ENCODE results near the gene ST6GALNAC6.
"Not testable (repeated sequence)": the region's sequence is repeated elsewhere in the genome, so short reads cannot be mapped to it uniquely, and the experiment has no call there.

ST6GALNAC6 gene

GRCh38 chr9:127874301-127875221, 24.8 kb downstream of the ST6GALNAC6 start:
- no peak overlapping the region for H3K4me3 ChIP-seq (ENCODE audit: insufficient read depth, low read depth, low read length, poor library complexity, severe bottlenecking)

GRCh38 chr9:127873886-127874285, 25.5 kb downstream of the ST6GALNAC6 start:
- H3K27me3 ChIP-seq (replicated peaks; ENCODE audit: control insufficient read depth, insufficient read depth, low read length, poor library complexity, severe bottlenecking), result no peaks in the 10 kb centered on the region
- H3K27ac ChIP-seq (ENCODE audit: insufficient read depth, low read length, poor library complexity, severe bottlenecking), result no peak overlapping the region
- no peak overlapping the region for H3K4me3 ChIP-seq (ENCODE audit: insufficient read depth, low read depth, low read length, poor library complexity, severe bottlenecking)
- H3K4me1 ChIP-seq (ENCODE audit: control insufficient read depth, insufficient read depth, low read length, poor library complexity, severe bottlenecking), result peaks cover 9% of the 10 kb centered on the region
- DNase-seq, result no peak
- no peaks in the 10 kb centered on the region for H3K36me3 ChIP-seq (ENCODE audit: control insufficient read depth, insufficient read depth, low read length)
- H3K9me3 ChIP-seq (ENCODE audit: control insufficient read depth, low read length), result no peaks in the 10 kb centered on the region

More at GRCh38 chr9:127874301-127875221, 24.8 kb downstream of the ST6GALNAC6 start:
- no peaks in the 10 kb centered on the region for H3K9me3 ChIP-seq (ENCODE audit: control insufficient read depth, low read length)
- DNase-seq, result no peak
- H3K27me3 ChIP-seq (replicated peaks; ENCODE audit: control insufficient read depth, insufficient read depth, low read length, poor library complexity, severe bottlenecking), result no peaks in the 10 kb centered on the region
- no peaks in the 10 kb centered on the region for H3K36me3 ChIP-seq (ENCODE audit: control insufficient read depth, insufficient read depth, low read length)
- H3K27ac ChIP-seq (ENCODE audit: insufficient read depth, low read length, poor library complexity, severe bottlenecking), result no peak overlapping the region
- peaks cover 8% of the 10 kb centered on the region for H3K4me1 ChIP-seq (ENCODE audit: control insufficient read depth, insufficient read depth, low read length, poor library complexity, severe bottlenecking)

DNA sequence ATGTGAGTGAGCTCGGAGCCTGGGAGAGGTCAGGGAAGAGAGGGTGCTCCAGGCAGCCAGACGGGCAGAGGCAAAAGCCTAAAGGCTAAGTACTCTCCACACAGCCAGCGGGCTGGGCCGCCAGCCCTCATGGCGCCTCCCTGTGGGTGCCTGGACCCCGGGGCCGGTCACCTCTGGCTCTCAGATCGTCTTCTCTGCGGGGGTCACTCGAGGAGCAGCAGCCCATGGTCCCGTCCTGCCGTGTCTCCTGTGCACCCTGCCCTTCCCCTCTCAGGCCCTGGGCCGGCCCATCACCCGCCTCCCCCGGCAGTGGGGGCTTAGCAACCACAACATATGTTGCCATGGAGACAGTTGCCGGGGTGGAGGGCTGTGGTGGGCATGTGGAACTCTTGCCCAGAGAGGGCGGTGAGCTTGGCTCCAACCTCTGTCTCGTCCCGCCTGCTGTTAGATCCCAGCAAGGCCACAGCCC, 26.1 kb downstream of the ST6GALNAC6 start:
- Histone ChIP-seq H3K36me3 (ENCODE audit: control insufficient read depth, insufficient read depth, low read length) (no peaks in the 10 kb centered on the region), H3K27me3 (replicated peaks; ENCODE audit: control insufficient read depth, insufficient read depth, low read length, poor library complexity, severe bottlenecking) (no peaks in the 10 kb centered on the region), H3K4me3 (ENCODE audit: insufficient read depth, low read depth, low read length, poor library complexity, severe bottlenecking) (no peak overlapping the region), H3K9me3 (ENCODE audit: control insufficient read depth, low read length) (no peaks in the 10 kb centered on the region), H3K27ac (ENCODE audit: insufficient read depth, low read length, poor library complexity, severe bottlenecking) (no peak overlapping the region), H3K4me1 (ENCODE audit: control insufficient read depth, insufficient read depth, low read length, poor library complexity, severe bottlenecking) (peaks cover 9% of the 10 kb centered on the region)
- no peak for DNase-seq

GRCh38 chr9:127872369-127873222, 26.8 kb downstream of the ST6GALNAC6 start:
- no peak for DNase-seq
- no peaks in the 10 kb centered on the region for H3K36me3 ChIP-seq (ENCODE audit: control insufficient read depth, insufficient read depth, low read length)
- no peak overlapping the region for H3K27ac ChIP-seq (ENCODE audit: insufficient read depth, low read length, poor library complexity, severe bottlenecking)
- no peak overlapping the region for H3K4me3 ChIP-seq (ENCODE audit: insufficient read depth, low read depth, low read length, poor library complexity, severe bottlenecking)
- no peaks in the 10 kb centered on the region for H3K27me3 ChIP-seq (replicated peaks; ENCODE audit: control insufficient read depth, insufficient read depth, low read length, poor library complexity, severe bottlenecking)
- H3K4me1 ChIP-seq (ENCODE audit: control insufficient read depth, insufficient read depth, low read length, poor library complexity, severe bottlenecking), result peaks cover 4% of the 10 kb centered on the region
- no peaks in the 10 kb centered on the region for H3K9me3 ChIP-seq (ENCODE audit: control insufficient read depth, low read length)

DNA sequence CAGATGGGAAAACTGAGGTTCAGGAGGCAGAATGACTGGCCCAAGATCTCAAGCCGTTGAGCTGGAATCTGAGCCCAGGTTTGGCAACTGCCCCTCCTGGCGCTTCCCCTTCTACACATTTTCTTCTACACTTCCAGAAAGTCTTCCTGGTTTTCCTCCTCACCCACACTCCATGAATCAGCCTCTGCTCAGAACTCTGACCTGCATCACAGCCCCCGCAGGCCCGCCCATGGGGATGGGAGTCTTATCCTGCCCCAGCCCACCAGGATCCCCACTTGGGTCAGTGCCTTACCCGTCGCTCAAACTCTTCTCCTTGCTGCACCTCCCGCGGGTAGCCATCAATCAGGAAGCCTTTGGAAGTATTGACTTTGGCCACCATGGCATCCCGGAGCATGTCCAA, 27.9 kb downstream of the ST6GALNAC6 start:
- no peak for DNase-seq

GRCh38 chr9:127870887-127871286, 28.5 kb downstream of the ST6GALNAC6 start:
- Histone ChIP-seq H3K4me3 (ENCODE audit: insufficient read depth, low read depth, low read length, poor library complexity, severe bottlenecking) (no peak overlapping the region), H3K4me1 (ENCODE audit: control insufficient read depth, insufficient read depth, low read length, poor library complexity, severe bottlenecking) (peaks cover 3% of the 10 kb centered on the region), H3K9me3 (ENCODE audit: control insufficient read depth, low read length) (no peaks in the 10 kb centered on the region), H3K27ac (ENCODE audit: insufficient read depth, low read length, poor library complexity, severe bottlenecking) (no peak overlapping the region), H3K27me3 (replicated peaks; ENCODE audit: control insufficient read depth, insufficient read depth, low read length, poor library complexity, severe bottlenecking) (no peaks in the 10 kb centered on the region), H3K36me3 (ENCODE audit: control insufficient read depth, insufficient read depth, low read length) (no peaks in the 10 kb centered on the region)
- DNase-seq, result no peak

More for the DNA sequence above, 27.9 kb downstream of the ST6GALNAC6 start:
- Histone ChIP-seq H3K4me3 (ENCODE audit: insufficient read depth, low read depth, low read length, poor library complexity, severe bottlenecking) (no peak overlapping the region), H3K27ac (ENCODE audit: insufficient read depth, low read length, poor library complexity, severe bottlenecking) (no peak overlapping the region), H3K4me1 (ENCODE audit: control insufficient read depth, insufficient read depth, low read length, poor library complexity, severe bottlenecking) (peaks cover 3% of the 10 kb centered on the region), H3K27me3 (replicated peaks; ENCODE audit: control insufficient read depth, insufficient read depth, low read length, poor library complexity, severe bottlenecking) (no peaks in the 10 kb centered on the region), H3K36me3 (ENCODE audit: control insufficient read depth, insufficient read depth, low read length) (no peaks in the 10 kb centered on the region), H3K9me3 (ENCODE audit: control insufficient read depth, low read length) (no peaks in the 10 kb centered on the region)

DNA sequence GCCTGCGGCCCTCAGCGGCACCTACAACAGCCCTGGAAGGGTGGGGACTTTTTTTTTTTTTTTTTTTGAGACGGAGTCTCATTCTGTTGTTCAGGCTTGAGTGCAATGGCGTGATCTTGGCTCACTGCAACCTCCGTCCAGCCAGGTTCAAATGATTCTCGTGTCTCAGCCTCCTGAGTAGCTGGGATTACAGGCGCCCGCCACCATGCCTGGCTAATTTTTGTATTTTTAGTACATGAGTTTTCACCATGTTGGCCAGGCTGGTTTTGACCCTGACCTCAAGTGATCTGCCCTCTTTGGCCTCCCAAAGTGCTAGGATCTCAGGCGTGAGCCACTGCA, 29.3 kb downstream of the ST6GALNAC6 start:
- not testable (repeated sequence) for H3K27me3 ChIP-seq (replicated peaks; ENCODE audit: control insufficient read depth, insufficient read depth, low read length, poor library complexity, severe bottlenecking); H3K27ac ChIP-seq (ENCODE audit: insufficient read depth, low read length, poor library complexity, severe bottlenecking); H3K4me1 ChIP-seq (ENCODE audit: control insufficient read depth, insufficient read depth, low read length, poor library complexity, severe bottlenecking); H3K4me3 ChIP-seq (ENCODE audit: insufficient read depth, low read depth, low read length, poor library complexity, severe bottlenecking); H3K36me3 ChIP-seq (ENCODE audit: control insufficient read depth, insufficient read depth, low read length); H3K9me3 ChIP-seq (ENCODE audit: control insufficient read depth, low read length); DNase-seq

- Histone ChIP-seq H3K4me1 (ENCODE audit: control insufficient read depth, insufficient read depth, low read length, poor library complexity, severe bottlenecking) (peaks cover 9% of the 10 kb centered on the region), H3K9me3 (ENCODE audit: control insufficient read depth, low read length) (no peaks in the 10 kb centered on the region), H3K4me3 (ENCODE audit: insufficient read depth, low read depth, low read length, poor library complexity, severe bottlenecking) (no peak overlapping the region), H3K36me3 (ENCODE audit: control insufficient read depth, insufficient read depth, low read length) (no peaks in the 10 kb centered on the region), H3K27me3 (replicated peaks; ENCODE audit: control insufficient read depth, insufficient read depth, low read length, poor library complexity, severe bottlenecking) (no peaks in the 10 kb centered on the region), H3K27ac (ENCODE audit: insufficient read depth, low read length, poor library complexity, severe bottlenecking) (no peak overlapping the region)
- DNase-seq, result peak; percentile 42 to 72 (median 64)
These were observed 29.9 kb downstream of the ST6GALNAC6 start for GRCh38 chr9:127869310-127870152.

- no peaks in the 10 kb centered on the region for H3K9me3 ChIP-seq (ENCODE audit: control insufficient read depth, low read length)
- H3K36me3 ChIP-seq (ENCODE audit: control insufficient read depth, insufficient read depth, low read length), result no peaks in the 10 kb centered on the region
- DNase-seq, result no peak
- no peak overlapping the region for H3K27ac ChIP-seq (ENCODE audit: insufficient read depth, low read length, poor library complexity, severe bottlenecking)
- H3K27me3 ChIP-seq (replicated peaks; ENCODE audit: control insufficient read depth, insufficient read depth, low read length, poor library complexity, severe bottlenecking), result no peaks in the 10 kb centered on the region
- H3K4me1 ChIP-seq (ENCODE audit: control insufficient read depth, insufficient read depth, low read length, poor library complexity, severe bottlenecking), result peaks cover 9% of the 10 kb centered on the region
- H3K4me3 ChIP-seq (ENCODE audit: insufficient read depth, low read depth, low read length, poor library complexity, severe bottlenecking), result no peak overlapping the region
These were observed 31.0 kb downstream of the ST6GALNAC6 start for GRCh38 chr9:127868278-127868902.

Data from effector memory CD4-positive, alpha-beta T cell (primary cell).